Calu3 (cell line): ENCODE data around the gene FAM193B. TPM values are rescaled to one million over a fixed set of nuclear protein-coding genes. Genes with fewer than 3 reads are reported as not detected.

ENCODE experiments used
- BruUV-seq: library from RNA; stranded (reverse); fragments of 400-500 nt; replicated peaks from 2 replicates; lab custom pipeline; 2021; lab: Mats Ljungman, UMichigan
- CTCF ChIA-PET: fragments of 300-600 bp; sonication (Branson Sonifier 250); formaldehyde crosslinking; loops from one replicate; lab custom pipeline; 2022; ENCODE audit warnings: antibody characterized with exemption; lab: Charles Lee
- DNase-seq: peaks from one replicate; pipeline ENCODE4 v3.0.0; 2022
- H3K27ac Mint-ChIP-seq: one replicate; pipeline ENCODE4 v1.8.0; 2022; ENCODE audit warnings: mixed read lengths; ENCODE audit not compliant: unreplicated experiment
- H3K27me3 Mint-ChIP-seq: one replicate; pipeline ENCODE4 v1.8.0; 2022; ENCODE audit warnings: mixed read lengths; ENCODE audit not compliant: unreplicated experiment
- H3K36me3 Mint-ChIP-seq: one replicate; pipeline ENCODE4 v1.8.0; 2022; ENCODE audit warnings: mild to moderate bottlenecking, moderate library complexity, mixed read lengths; ENCODE audit not compliant: insufficient read depth, unreplicated experiment
- H3K4me1 Mint-ChIP-seq: one replicate; pipeline ENCODE4 v1.8.0; 2022; ENCODE audit warnings: mild to moderate bottlenecking, low read depth, mixed read lengths; ENCODE audit not compliant: unreplicated experiment
- H3K4me3 Mint-ChIP-seq: one replicate; pipeline ENCODE4 v1.8.0; 2022; ENCODE audit warnings: mild to moderate bottlenecking, low read depth, moderate library complexity, mixed read lengths; ENCODE audit not compliant: unreplicated experiment
- H3K9me3 Mint-ChIP-seq: one replicate; pipeline ENCODE4 v1.8.0; 2022; ENCODE audit warnings: low read depth, mixed read lengths; ENCODE audit not compliant: unreplicated experiment
- CTCF ChIP-seq: fragments of 200-600 bp; IDR thresholded peaks from one replicate; pipeline ENCODE4 v1.8.0; 2022; ENCODE audit warnings: antibody characterized with exemption; ENCODE audit not compliant: unreplicated experiment
- intact Hi-C: fragments of 100-400 bp; cut with micrococcal nuclease; formaldehyde crosslinking; loops from one replicate; pipeline ENCODE4 v1.10.0; 2022; ENCODE audit not compliant: unreplicated experiment
- total RNA-seq: library from RNA; stranded (reverse); gene quantifications from 2 replicates; pipeline ENCODE4 v1.2.3, GENCODE V29; 2022

The FAM193B gene
- total RNA-seq, 1 experiment from 2014 or later, result 97.0 TPM

DNA sequence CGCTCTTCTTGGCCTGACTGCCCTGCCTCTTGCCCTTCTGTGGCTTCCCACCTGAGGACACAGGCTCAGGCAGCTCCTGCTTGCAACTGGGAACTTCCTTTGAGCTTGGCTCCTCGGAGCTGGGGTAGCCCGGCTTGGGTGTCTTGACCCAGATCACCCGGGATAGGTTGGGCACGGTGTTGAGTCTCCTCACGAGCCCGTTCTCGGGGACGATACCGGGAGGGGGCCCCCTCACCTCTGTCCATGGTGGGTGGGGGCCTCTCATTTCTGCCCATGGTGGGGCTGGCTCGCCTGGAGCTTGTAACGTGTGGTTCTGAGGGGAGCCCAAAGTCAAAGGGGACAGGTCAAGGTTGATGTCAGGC is 29.8 kb downstream of the FAM193B start:
- intact Hi-C loops, result no loop called here
- no peak for DNase-seq
- Mint-ChIP-seq H3K36me3 (peaks cover 37% of the 10 kb centered on the region), H3K9me3 (no peaks in the 10 kb centered on the region), H3K4me3 (no peak overlapping the region), H3K27me3 (no peaks in the 10 kb centered on the region), H3K4me1 (no peaks in the 10 kb centered on the region), H3K27ac (no peak overlapping the region)
- CTCF ChIA-PET, result no interaction called here
- no peak for TF ChIP-seq CTCF
- BruUV-seq, result no TSS peak

DNA sequence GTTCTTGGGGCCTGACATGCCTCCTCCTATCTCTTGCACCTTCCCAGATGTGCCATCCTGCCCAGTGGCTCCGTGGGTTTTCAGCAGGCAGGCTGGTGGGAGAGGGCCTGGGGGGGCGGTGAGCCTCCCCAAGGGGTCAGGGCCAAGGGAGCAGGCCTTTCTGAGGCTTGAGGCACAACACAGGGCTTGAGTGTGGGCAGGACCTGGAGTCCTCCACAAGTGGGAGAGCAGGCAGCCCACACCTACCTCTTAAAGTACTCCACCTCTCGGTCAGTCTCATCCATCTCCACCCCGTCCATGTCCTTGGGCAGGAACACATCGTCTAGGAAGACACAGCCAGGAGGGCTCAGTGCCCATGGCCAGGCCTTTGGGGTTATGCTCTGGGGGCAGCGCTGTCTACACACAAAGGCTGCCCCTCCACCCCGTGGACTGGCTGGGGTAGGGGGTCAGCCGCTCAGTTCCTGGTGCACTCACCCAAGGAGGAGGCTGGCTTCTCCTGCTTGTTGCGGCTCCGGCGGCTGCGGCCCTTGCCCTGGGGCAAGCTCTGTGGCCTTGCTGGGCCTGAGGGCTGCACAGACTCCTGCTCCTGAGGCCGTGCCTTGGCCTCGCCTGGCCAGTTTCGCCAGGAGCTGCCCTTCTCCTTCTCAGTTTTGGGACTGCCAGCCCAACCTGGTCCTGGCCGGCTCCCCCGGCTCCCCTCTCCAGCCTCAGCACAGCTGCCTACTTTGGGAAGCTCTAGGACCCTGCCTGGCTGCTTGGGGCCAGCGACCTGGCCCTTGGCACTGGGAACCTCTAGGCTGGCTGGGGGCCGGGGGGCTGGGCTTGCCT is 30.4 kb downstream of the FAM193B start:
- Mint-ChIP-seq H3K36me3 (peaks cover 42% of the 10 kb centered on the region), H3K27me3 (no peaks in the 10 kb centered on the region), H3K27ac (no peak overlapping the region), H3K4me3 (no peak overlapping the region), H3K4me1 (no peaks in the 10 kb centered on the region), H3K9me3 (no peaks in the 10 kb centered on the region)
- TF ChIP-seq CTCF, result no peak
- no peak for DNase-seq
- no TSS peak for BruUV-seq
- intact Hi-C loops, result no loop called here
- CTCF ChIA-PET, result no interaction called here

GRCh38 chr5:177520916-177521513 is 33.3 kb downstream of the FAM193B start:
- CTCF ChIA-PET, result no interaction called here
- no peak overlapping the region for H3K27ac Mint-ChIP-seq
- H3K27me3 Mint-ChIP-seq, result no peaks in the 10 kb centered on the region
- no TSS peak for BruUV-seq
- DNase-seq, result no peak
- peaks cover 58% of the 10 kb centered on the region for H3K36me3 Mint-ChIP-seq
- peaks cover 2% of the 10 kb centered on the region for H3K4me1 Mint-ChIP-seq
- no peak overlapping the region for H3K4me3 Mint-ChIP-seq
- no peak for TF ChIP-seq CTCF
- H3K9me3 Mint-ChIP-seq, result no peaks in the 10 kb centered on the region
- intact Hi-C loops, result no loop called here

DNA sequence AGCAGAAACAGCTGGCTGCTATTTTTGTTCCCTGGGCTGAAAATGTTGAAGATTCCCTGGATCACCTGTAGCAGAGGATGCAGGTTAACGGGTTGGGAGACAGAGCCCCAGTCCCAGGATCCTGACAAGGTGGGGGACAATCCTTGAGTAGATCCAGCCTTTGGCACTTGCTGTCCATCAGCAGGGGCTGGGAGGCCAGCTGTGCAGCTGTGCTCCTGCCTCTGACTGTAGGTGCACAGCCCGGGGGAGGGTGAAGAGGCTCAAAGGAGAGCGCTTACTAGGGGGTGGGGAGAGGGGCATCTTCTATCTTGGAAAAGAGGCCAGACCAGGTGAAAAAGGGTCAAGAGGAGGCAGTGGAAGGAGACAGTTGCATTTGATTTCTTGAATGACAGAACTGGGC is 34.1 kb downstream of the FAM193B start:
- H3K27ac Mint-ChIP-seq, result no peak overlapping the region
- H3K4me1 Mint-ChIP-seq, result peaks cover 9% of the 10 kb centered on the region
- intact Hi-C loops, result no loop called here
- H3K27me3 Mint-ChIP-seq, result no peaks in the 10 kb centered on the region
- no peak for DNase-seq
- TF ChIP-seq CTCF, result no peak
- no peaks in the 10 kb centered on the region for H3K9me3 Mint-ChIP-seq
- H3K4me3 Mint-ChIP-seq, result no peak overlapping the region
- H3K36me3 Mint-ChIP-seq, result peaks cover 66% of the 10 kb centered on the region
- CTCF ChIA-PET, result no interaction called here
- BruUV-seq, result no TSS peak
